Activated T-helper 1 cell treated with Interleukin-2 at 50 U/mL for 16 hours (primary cell): ENCODE data around the gene ENG.
"Not testable (repeated sequence)": the region's sequence is repeated elsewhere in the genome, so short reads cannot be mapped to it uniquely, and the experiment has no call there.

Experiments used
- DNase-seq: peaks from one replicate; pipeline ENCODE4 v3.0.0-alpha.2; 2020; ENCODE audit warnings: low read depth

ENG gene

GRCh38 chr9:127854184-127854806, at the start of gene ENG:
Gene ENG, minus strand, starts transcription at chr9:127854658. Its CDS starts 303 bp downstream, at chr9:127854355.
- no peak for DNase-seq

- DNase-seq, result peak; percentile 48
Observed at GRCh38 chr9:127903557-127904475, 49.4 kb upstream of the ENG start.

- peak; percentile 57 for DNase-seq
Observed at GRCh38 chr9:127899128-127899943, 44.9 kb upstream of the ENG start, which contains the start of gene ST6GALNAC6. Gene ST6GALNAC6, minus strand, starts transcription at chr9:127899603. Its CDS starts 1,622 bp downstream, at chr9:127897981.

GRCh38 chr9:127898433-127899127, 44.1 kb upstream of the ENG start:
- no peak for DNase-seq

GRCh38 chr9:127897193-127897692, 42.8 kb upstream of the ENG start:
- no peak for DNase-seq

- no peak for DNase-seq
Observed at GRCh38 chr9:127896395-127897192, 42.1 kb upstream of the ENG start.

- DNase-seq, result no peak
Observed at GRCh38 chr9:127895811-127896210, 41.4 kb upstream of the ENG start.

- DNase-seq, result no peak
Observed at GRCh38 chr9:127893392-127893791, 38.9 kb upstream of the ENG start.

- DNase-seq, result no peak
Observed at GRCh38 chr9:127892831-127893230, 38.4 kb upstream of the ENG start.

- DNase-seq, result no peak
Observed at GRCh38 chr9:127890053-127890452, 35.6 kb upstream of the ENG start.

- no peak for DNase-seq
Observed at GRCh38 chr9:127887792-127888191, 33.3 kb upstream of the ENG start.

GRCh38 chr9:127886401-127886972, 32.0 kb upstream of the ENG start:
- DNase-seq, result no peak

GRCh38 chr9:127885508-127886281, 31.2 kb upstream of the ENG start:
- DNase-seq, result no peak

- DNase-seq, result no peak
Observed at GRCh38 chr9:127884976-127885490, 30.6 kb upstream of the ENG start.

GRCh38 chr9:127884427-127884911, 30.0 kb upstream of the ENG start:
- no peak for DNase-seq

GRCh38 chr9:127883959-127884358, 29.5 kb upstream of the ENG start:
- no peak for DNase-seq

- DNase-seq, result not testable (repeated sequence)
Observed at GRCh38 chr9:127881715-127882114, 27.3 kb upstream of the ENG start.

- no peak for DNase-seq
Observed at GRCh38 chr9:127880143-127880542, 25.7 kb upstream of the ENG start.
